Fibroblast of pulmonary artery (primary cell): ENCODE data around the gene NFYC.

Experiments
- DNase-seq: peaks from one replicate; pipeline ENCODE4 v3.0.0-alpha.2; 2010; ENCODE audit warnings: low read depth
- H3K4me3 ChIP-seq: replicated peaks from 2 replicates; pipeline ENCODE4 v1.5.1; 2011; ENCODE audit warnings: low read depth, mild to moderate bottlenecking, control low read depth, low read length, moderate library complexity
- CTCF ChIP-seq: IDR thresholded peaks from 2 replicates; pipeline ENCODE4 v1.5.1; 2011; ENCODE audit warnings: mild to moderate bottlenecking, control low read depth, low read length, inconsistent platforms; ENCODE audit errors: missing control alignments

Gene NFYC

GRCh38 chr1:40785446-40785845, 93.9 kb downstream of the NFYC start:
- DNase-seq = no peak
- no peak for TF ChIP-seq CTCF

GRCh38 chr1:40786171-40786994, 94.9 kb downstream of the NFYC start:
- no peak overlapping the region for H3K4me3 ChIP-seq
- no peak for TF ChIP-seq CTCF

More at GRCh38 chr1:40785446-40785845, 93.9 kb downstream of the NFYC start:
- H3K4me3 ChIP-seq = no peak overlapping the region

GRCh38 chr1:40786995-40787705, 95.6 kb downstream of the NFYC start:
- H3K4me3 ChIP-seq = no peak overlapping the region
- TF ChIP-seq CTCF = no peak
- no peak for DNase-seq

More at GRCh38 chr1:40786171-40786994, 94.9 kb downstream of the NFYC start:
- DNase-seq = no peak

DNA sequence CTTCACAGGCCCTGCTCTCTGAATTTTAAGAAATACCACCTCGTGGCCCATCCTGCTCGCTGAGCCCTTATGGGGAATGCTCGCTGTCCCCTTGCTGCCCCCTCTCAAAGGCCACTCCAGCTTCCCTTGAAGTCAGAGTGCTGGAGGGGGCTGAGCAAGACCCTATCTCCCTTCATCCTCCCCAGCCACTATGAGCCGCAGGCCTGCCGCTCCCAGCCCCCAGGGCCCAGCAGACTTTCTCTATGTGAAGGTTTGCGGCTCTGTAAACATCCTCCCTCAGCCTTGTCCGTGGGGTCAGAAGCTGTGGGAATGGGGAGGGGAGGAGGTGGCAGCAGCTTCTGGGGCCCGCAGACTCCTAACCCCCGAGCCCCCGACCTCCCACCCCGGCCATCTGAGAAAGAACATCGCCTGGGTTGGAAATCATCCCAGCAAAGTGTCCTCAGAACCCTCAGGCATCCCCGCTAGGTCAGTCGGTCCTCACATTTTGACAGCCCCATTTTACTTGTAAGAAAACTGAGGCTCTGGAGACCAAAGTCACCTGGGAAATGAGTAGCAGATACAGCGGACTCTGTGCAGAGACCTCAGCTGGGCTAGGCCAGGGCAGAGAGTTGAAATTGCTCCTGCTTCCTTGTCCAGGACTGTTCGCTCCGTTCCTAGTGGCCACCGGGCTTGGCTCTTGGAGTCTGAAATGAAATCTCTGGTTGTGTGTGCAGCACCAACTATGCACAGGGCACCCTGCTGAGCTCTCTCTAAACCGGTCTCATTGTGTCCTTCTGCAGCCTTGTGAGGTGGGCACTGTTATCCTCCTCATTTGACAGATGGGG, 96.4 kb downstream of the NFYC start:
- no peak for DNase-seq
- no peak for TF ChIP-seq CTCF
- no peak overlapping the region for H3K4me3 ChIP-seq

DNA sequence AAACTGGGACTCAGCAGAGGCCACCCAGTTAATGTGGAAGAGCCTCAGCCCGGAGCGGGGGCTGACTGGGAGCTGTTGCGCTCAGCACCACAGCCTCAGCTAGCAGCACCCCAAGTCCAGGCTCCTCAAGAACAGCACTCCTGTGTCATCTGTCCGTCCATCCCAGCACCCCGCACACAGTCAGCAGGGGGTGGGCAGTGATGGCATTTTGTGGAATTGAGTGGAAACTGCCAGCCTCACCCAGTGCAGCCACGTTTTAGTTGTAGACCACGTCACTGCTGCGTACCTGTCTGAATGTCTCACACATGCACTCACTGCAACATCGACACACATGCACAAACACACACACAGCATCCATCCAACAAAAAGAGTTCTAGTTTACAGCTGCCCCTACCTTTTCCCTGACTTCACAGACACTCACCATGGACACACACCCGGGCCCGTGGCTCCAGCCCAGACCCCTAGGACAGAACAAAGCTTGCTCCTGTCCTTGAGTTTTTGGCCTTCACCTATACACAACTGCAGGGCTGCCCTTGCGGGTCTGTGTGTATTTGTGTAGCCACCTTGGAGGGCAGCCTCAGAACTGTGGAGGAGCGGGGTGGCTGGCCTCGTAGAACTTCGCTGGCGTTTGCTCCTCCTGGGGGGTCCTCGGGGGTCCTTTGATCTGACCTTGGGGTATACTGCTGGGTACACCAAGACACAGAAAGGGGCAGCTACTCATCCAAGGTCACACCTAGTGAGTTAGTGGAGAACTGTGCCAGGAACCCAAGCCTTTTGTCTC, 97.2 kb downstream of the NFYC start:
- no peak for TF ChIP-seq CTCF
- no peak overlapping the region for H3K4me3 ChIP-seq
- no peak for DNase-seq

DNA sequence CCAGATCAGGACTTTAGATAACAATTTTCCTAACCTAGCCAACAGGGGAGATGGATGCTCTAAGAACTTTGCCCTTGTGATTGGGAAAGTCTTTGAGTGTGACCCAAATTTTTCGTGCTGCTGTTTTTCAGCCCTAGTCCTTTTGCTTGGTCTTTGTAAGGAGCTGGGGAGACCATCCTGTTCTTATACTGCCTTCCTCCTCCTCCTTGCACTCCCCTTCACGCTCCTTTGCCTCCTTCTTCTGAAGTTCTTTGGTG, 97.8 kb downstream of the NFYC start:
- no peak for TF ChIP-seq CTCF
- H3K4me3 ChIP-seq = no peak overlapping the region
- no peak for DNase-seq
